Activated T-cell treated with anti-CD3 and anti-CD28 coated beads for 48 hours (primary cell): Measurements from ENCODE around the gene RAB14.
"Not testable (repeated sequence)": the region's sequence is repeated elsewhere in the genome, so short reads cannot be mapped to it uniquely, and the experiment has no call there.

Source experiments
- DNase-seq: peaks from one replicate; pipeline ENCODE4 v3.0.0-alpha.2; 2020; ENCODE audit warnings: low read depth

Gene RAB14

GRCh38 chr9:121191235-121191634 is 10.4 kb downstream of the RAB14 start:
- no peak for DNase-seq

- no peak for DNase-seq
Observed at GRCh38 chr9:121189660-121190059, 12.0 kb downstream of the RAB14 start.

- no peak for DNase-seq
Observed at GRCh38 chr9:121189006-121189405, 12.7 kb downstream of the RAB14 start.

GRCh38 chr9:121187636-121188305 is 13.9 kb downstream of the RAB14 start:
- DNase-seq: no peak

- DNase-seq: no peak
Observed at GRCh38 chr9:121185774-121186403, 15.8 kb downstream of the RAB14 start.

- DNase-seq: no peak
Observed at GRCh38 chr9:121185178-121185745, 16.4 kb downstream of the RAB14 start.

GRCh38 chr9:121184463-121184862 is 17.2 kb downstream of the RAB14 start:
- no peak for DNase-seq

- no peak for DNase-seq
Observed at GRCh38 chr9:121183666-121184423, 17.8 kb downstream of the RAB14 start.

- no peak for DNase-seq
Observed at GRCh38 chr9:121182989-121183388, 18.7 kb downstream of the RAB14 start.

GRCh38 chr9:121182101-121182836 is 19.4 kb downstream of the RAB14 start:
- no peak for DNase-seq

- DNase-seq: no peak
Observed at GRCh38 chr9:121179930-121180681, 21.6 kb downstream of the RAB14 start.

- DNase-seq: not testable (repeated sequence)
Observed at GRCh38 chr9:121179373-121179721, 22.3 kb downstream of the RAB14 start.

- no peak for DNase-seq
Observed at GRCh38 chr9:121178676-121179372, 22.8 kb downstream of the RAB14 start.

- DNase-seq: no peak
Observed at GRCh38 chr9:121173501-121173900, 28.2 kb downstream of the RAB14 start.

GRCh38 chr9:121172726-121173487 is 28.8 kb downstream of the RAB14 start:
- no peak for DNase-seq

GRCh38 chr9:121171236-121171635 is 30.4 kb downstream of the RAB14 start:
- DNase-seq: no peak

GRCh38 chr9:121169094-121169601 is 32.5 kb downstream of the RAB14 start:
- DNase-seq: no peak

- no peak for DNase-seq
Observed at GRCh38 chr9:121168052-121168451, 33.6 kb downstream of the RAB14 start.

GRCh38 chr9:121160025-121160424 is 41.6 kb downstream of the RAB14 start:
- no peak for DNase-seq

GRCh38 chr9:121157939-121158338 is 43.7 kb downstream of the RAB14 start:
- DNase-seq: no peak
